GM12874 (cell line): ENCODE measurements around the gene MACIR.

Source experiments
- CTCF ChIP-seq: IDR thresholded peaks from 2 replicates; pipeline ENCODE4 v1.5.1; 2011; ENCODE audit warnings: low read depth, mild to moderate bottlenecking, control low read depth, low read length, moderate library complexity; ENCODE audit not compliant: insufficient read depth

MACIR gene

GRCh38 chr5:103218164-103218563 lies 40.4 kb upstream of the MACIR start:
- TF ChIP-seq CTCF: no peak

GRCh38 chr5:103223031-103223955 lies 35.3 kb upstream of the MACIR start:
- TF ChIP-seq CTCF: no peak

- peak; percentile 69 for TF ChIP-seq CTCF
These were observed 34.3 kb upstream of the MACIR start for GRCh38 chr5:103224118-103224893.

- TF ChIP-seq CTCF: no peak
These were observed 33.7 kb upstream of the MACIR start for GRCh38 chr5:103224894-103225246.

- TF ChIP-seq CTCF: no peak
These were observed 30.5 kb upstream of the MACIR start for GRCh38 chr5:103228061-103228460.

- no peak for TF ChIP-seq CTCF
These were observed 30.0 kb upstream of the MACIR start for GRCh38 chr5:103228588-103228987.

- TF ChIP-seq CTCF: peak; percentile 74
These were observed 26.1 kb upstream of the MACIR start for GRCh38 chr5:103232393-103232999.
